Subcutaneous adipose tissue (tissue), 4 donors: Measurements from ENCODE around the gene RRP36. TPM values are rescaled to one million over a fixed set of nuclear protein-coding genes. Genes with fewer than 3 reads are reported as not detected.

Experiments
- CTCF ChIP-seq: fragments of 450-650 bp; IDR thresholded peaks from one replicate; pipeline ENCODE4 v1.5.1; 2016; ENCODE audit warnings: low read depth, mild to moderate bottlenecking, control low read depth, antibody characterized with exemption, moderate library complexity
- total RNA-seq, 4 donors: library from RNA; depleted of rRNA; stranded (reverse); fragments of >200 nt; gene quantifications; one replicate each; pipeline ENCODE4 v1.1.0, GENCODE V29; 2016

Gene RRP36
- total RNA-seq, 4 donors from 2014 or later, result 42.7 to 63.9 (median 55.4) TPM

GRCh38 chr6:42979523-42980177 is 41.8 kb upstream of the RRP36 start:
- no peak for TF ChIP-seq CTCF

- no peak for TF ChIP-seq CTCF
Measured at GRCh38 chr6:42981836-42982235, 39.6 kb upstream of the RRP36 start.

GRCh38 chr6:42984001-42984923 is 37.2 kb upstream of the RRP36 start, which contains the start of gene PPP2R5D:
TSS of gene PPP2R5D (plus strand) at chr6:42984570. CDS start at chr6:42984678, 108 bp downstream.
- no peak for TF ChIP-seq CTCF

- no peak for TF ChIP-seq CTCF
Measured at GRCh38 chr6:42984924-42985475, 36.4 kb upstream of the RRP36 start.

- no peak for TF ChIP-seq CTCF
Measured at GRCh38 chr6:42987533-42988451, 33.6 kb upstream of the RRP36 start.

GRCh38 chr6:42988486-42989020 is 32.9 kb upstream of the RRP36 start:
- TF ChIP-seq CTCF, result no peak
